Lung microvascular endothelial cell (primary cell): Measurements from ENCODE around the gene CCDC148. TPM values are rescaled to one million over a fixed set of nuclear protein-coding genes. Genes with fewer than 3 reads are reported as not detected.
"Not testable (repeated sequence)": the region's sequence is repeated elsewhere in the genome, so short reads cannot be mapped to it uniquely, and the experiment has no call there.

Experiments
- DNase-seq, 2 donors: peaks; one replicate each; pipeline versions ENCODE4 v3.0.0 to v3.0.0-alpha.2; 2010; ENCODE audit warnings: low read depth in 2 of 2
- total RNA-seq: library from RNA; depleted of rRNA; stranded (reverse); fragments of >200 nt; gene quantifications from 2 replicates; pipeline ENCODE4 v1.2.1, GENCODE V29; 2014

The CCDC148 gene
- total RNA-seq, 1 donor from 2014 or later: 0.20 TPM

DNA sequence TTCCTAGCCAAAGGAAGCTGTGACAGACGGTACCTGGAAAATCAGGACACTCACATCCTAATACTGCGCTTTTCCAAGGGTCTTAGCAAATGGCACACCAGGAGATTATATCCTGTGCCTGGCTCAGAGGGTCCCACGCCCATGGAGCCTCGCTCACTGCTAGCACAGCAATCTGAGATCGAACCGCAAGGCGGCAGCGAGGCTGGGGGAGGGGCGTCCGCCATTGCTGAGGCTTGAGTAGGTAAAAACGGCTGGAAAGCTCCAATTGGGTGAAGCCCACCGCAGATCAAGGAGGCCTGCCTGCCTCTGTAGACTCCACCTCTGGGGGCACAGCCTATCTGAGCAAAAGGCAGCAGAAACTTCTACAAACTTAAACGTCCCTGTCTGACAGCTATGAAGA is 22.8 kb downstream of the CCDC148 start:
- not testable (repeated sequence) for DNase-seq

- no peak for DNase-seq
Observed at GRCh38 chr2:158432117-158432516, 24.4 kb downstream of the CCDC148 start.

DNA sequence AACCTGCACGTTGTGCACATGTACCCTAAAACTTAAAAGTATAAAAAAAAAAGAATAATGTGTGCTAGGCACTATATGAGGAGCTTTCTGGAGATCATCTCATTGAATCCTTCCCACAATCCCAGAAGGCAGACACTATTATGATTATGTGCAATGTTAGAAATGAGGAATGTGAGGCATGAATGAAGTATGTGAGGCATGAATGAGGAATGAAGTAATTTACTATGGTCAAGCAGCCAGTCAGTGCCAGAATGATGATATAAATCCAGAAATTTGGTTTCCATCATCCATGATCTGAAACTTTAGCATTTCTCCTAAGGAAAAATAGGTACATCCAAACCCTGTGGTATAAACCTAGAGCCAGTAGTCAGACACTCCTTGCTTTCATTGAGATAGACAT is 42.0 kb downstream of the CCDC148 start:
- DNase-seq: peak in 1 of 2 donors; percentile 1

DNA sequence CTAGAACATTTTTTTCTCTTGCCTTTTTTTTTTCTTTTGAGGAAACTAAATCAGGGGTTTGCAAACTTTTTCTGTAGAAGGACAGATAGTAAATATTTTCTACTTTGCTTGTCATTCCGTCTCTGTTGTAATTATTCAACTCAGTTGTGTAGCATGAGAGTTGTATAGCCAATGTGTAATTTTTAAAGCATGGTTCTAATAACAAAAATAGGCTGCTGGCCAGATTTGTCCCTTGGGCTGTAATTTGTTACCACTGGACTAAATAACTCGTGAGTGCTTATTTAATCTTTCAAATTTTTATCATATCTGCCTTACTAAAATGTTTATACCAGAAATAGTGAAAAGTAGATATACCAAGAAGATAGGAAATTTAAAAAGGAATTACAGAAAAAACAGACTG is 43.0 kb downstream of the CCDC148 start:
- DNase-seq: no peak

DNA sequence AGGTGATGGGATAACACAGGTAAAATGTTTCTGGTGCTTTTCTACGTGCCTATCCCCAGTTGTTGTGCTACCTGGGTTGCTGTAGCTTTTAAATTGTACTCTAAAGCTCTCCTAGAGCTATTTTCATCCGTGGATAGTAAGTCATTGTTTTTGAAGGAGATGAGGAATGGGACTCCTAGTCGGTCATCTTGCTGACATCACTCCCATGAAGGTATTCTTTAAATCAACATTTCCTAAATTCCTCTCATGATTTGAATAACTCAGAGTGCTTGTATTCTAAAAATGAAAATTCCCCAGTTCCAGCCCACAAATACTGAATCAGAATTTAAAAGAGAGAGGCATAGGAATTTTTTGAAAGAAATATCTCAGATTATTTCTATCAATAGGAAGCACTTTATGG is 44.3 kb downstream of the CCDC148 start:
- DNase-seq: no peak

DNA sequence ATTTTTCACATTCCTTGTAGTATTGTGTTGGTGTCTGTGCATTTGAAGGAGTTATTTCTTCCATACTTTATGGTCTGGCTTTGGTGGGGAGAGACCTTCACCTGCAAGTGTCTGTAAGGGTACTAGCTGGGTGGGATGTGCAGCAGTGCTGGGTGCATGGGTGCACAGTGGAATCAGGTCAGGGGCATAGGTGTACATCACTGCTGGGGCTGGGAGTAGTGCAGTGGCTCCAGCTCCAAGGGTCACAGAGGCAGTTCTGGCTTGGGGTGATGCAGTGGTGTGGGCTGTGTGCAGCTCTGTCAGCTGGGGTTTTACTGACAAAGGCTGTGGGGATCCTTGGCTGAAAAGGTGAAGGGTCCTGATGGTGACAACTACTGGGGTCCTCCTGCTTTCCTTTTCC is 44.8 kb downstream of the CCDC148 start:
- DNase-seq: no peak

DNA sequence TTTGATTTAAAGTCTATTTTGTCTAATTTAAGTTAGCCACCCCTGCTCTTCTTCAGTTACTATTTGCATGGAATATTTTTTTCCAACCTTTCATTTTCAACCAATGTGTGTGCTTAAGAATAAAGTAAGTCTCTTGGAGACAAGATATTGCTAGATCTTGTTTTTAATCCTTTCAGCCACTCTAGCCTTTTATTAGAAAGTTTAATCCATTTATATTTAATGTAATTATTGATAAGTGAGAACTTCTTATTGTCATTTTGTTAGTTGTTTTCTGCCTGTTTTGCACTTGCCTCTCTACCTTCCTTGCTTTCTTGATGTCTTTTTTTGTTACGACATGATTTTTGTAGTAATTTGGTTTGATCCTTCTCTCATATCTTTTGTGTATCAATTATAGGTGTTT is 46.4 kb downstream of the CCDC148 start:
- DNase-seq: no peak

DNA sequence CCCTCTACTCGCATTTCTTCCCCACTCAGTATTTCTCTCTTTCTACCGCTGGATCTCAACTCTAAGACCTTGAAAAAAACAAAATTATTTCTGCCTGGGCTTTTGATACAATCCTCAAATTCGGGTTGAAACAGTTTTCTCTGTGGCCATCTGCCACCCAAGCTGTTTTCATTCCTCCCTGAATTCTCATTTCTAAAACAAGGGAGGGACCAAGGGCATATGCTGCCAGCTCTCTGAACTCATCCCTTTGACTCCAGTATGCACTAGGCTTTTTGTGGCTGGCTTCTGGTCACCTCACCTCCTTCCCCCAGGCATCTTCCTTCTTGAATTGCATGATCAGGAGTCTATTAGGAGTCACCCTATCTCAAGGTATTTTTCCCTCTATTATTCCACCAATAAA is 49.5 kb downstream of the CCDC148 start:
- no peak for DNase-seq

DNA sequence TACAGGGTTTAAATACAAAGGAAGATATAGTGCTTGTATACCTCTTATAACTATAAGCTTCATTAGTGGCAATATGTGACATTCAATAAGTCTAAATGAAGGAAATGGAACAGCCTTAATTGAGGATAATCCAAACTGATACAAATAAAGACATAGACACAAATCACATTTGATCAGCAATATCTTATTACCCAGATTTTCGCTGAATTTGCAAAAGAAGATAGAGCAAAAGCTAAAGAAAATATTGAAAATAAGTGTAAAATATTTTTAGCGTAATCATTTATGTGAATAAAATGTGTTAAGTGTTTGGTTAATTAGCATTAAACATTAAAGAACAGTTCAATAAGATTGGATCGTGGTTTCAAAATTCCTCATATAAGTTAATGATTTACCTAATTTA is 51.2 kb downstream of the CCDC148 start:
- DNase-seq: no peak

DNA sequence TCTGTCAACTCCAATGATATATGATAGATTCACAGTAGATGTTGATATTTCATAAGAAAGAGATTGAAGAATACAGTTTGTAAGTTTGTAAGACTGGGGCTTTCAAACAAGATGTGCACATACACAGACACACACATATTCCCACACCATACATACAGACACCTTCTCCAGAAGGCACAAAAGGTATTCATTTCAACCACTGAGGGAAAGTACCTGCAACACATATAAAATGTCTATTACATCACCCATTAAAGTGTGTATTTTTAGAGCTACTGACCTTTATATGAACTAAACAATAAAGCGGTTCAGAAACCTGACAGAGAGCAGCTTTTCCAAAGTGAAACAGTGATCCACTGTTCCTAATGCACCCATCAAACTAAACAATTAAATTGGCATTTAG is 53.3 kb downstream of the CCDC148 start:
- no peak for DNase-seq

DNA sequence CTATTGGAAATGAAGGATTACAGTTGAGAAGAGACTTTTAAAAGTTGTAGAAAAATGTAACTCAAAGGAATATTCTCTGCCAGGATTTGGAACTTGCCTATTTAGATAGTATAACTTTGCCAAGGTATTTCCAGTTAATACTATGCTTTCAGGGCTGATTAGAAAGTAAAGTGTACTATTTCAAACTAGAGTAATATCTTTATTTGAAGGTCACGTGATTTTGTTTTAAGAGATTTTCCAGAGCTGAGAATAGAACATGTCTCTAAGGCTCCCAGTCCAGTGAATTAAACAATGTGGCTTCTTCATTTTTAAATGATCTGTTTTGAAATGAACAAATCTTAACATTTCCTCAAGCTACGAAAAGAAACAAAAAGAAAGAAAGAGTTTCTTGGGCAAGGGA is 53.9 kb downstream of the CCDC148 start:
- DNase-seq: no peak

- DNase-seq: peak in 1 of 2 donors; percentile 3
Observed at GRCh38 chr2:158395166-158395565, 61.4 kb downstream of the CCDC148 start.

- no peak for DNase-seq
Observed at GRCh38 chr2:158394453-158394852, 62.1 kb downstream of the CCDC148 start.

- DNase-seq: no peak
Observed at GRCh38 chr2:158393886-158394285, 62.7 kb downstream of the CCDC148 start.

DNA sequence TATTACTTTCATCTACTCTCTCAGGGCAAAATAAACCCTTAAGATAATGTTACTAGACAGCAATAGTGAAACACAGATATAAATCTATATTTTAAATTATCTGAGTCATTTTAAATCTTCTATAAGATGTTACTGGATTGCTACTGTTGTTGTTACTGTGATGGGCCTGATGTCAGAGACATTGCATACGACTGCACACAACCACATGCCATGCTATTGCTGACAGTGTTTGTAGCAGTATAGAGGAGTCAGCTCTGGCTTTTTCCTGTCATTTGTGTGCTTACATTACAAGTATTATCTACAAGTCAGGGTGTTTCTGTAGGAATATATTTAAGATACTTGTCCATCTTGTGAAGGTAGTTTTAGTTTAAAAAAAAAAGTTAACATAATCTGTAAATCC is 63.9 kb downstream of the CCDC148 start:
- DNase-seq: no peak

DNA sequence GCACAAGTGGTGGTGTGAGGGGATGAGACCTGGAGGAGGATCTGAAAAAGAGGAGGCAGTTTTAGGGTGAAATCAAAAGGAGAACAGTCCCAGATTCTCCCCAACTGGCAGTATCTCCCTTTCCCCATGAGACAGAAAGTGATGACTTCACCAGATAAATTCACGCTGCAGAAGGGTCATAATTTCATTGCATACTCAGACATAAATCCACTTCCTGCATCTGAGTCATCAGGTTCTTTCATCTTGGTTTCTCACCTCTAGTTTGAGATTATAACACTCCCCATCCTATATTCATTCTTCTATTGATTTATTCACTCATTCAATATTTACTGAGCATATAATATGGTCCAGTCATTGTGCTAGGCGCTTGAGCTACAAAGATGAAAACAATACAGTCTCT is 64.7 kb downstream of the CCDC148 start:
- DNase-seq: peak in 1 of 2 donors; percentile 7

DNA sequence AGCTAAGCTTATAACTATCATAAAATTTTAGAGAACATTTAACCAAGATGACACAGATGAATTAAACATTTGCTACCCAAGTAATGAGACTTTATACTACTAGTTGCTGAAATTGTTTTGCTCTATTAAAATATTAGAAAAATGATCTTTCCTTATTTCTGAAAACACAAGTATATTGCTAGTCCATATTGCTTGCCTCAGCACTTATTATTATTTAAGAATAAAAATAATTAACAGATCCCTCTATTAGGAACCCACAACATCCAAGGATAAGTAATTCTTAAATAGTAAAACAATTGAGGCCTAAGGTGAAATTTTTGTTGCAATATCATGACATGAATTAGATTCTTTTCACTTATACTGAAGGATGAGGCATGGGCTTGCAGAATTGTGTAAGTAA is 65.2 kb downstream of the CCDC148 start:
- DNase-seq: no peak

- no peak for DNase-seq
Observed at GRCh38 chr2:158388159-158388558, 68.4 kb downstream of the CCDC148 start.

DNA sequence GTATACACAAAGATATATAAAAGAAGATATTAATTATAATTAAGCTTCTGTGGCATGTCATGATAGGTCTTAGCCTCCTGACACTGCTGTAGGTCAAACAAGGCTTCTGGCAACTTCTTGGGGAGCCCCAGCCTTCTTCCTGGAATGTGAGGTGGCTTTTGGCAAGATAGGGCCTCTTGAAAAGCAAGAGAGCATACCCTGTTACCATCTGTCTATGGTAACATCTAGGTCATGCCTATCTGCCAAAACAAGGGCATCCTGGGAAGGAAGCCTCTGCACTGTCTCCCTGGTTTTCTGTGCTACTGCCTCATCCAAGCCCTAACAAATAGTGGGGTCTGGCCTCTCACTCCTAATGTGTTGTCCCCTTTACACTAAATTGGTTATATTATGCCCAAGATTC is 70.9 kb downstream of the CCDC148 start:
- DNase-seq: no peak

DNA sequence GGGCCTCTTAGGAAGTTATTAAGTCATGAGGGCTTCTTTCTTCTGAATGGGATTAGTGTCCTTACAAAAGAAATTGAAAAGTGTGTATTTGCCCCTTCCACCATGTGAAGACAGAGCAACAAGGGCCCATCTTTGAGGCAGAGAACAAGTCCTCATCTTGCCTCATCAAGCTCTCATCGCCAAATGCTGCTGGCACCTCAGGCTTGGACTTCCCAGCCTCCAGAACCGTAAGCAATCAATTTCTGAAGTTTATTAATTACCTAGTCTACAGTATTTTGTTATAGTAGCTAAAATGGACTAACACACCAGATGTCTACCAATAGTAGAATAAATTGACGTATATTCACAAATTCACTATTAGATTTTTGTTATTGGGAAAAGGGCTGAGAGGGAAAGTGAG is 74.6 kb downstream of the CCDC148 start:
- DNase-seq: no peak

DNA sequence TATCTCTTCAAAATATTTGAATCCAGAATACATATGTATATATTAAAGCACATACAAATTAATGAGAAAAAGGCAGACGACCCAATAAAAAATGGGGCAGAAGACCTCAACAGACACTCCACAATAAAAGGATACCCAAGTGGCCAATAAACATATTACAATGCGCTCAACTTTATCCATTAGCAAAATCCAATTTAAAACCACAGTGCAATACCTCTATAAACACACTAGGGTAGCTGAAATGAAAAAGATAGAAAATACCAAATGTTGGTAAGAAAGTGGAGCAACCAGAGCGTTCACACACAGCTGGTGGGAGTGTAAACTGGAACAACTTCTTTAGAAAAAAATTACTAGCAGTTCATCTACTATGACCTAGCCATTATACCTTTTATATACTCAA is 75.3 kb downstream of the CCDC148 start:
- no peak for DNase-seq

GRCh38 chr2:158380746-158381145 is 75.8 kb downstream of the CCDC148 start:
- no peak for DNase-seq

GRCh38 chr2:158378926-158379325 is 77.6 kb downstream of the CCDC148 start:
- DNase-seq: no peak

DNA sequence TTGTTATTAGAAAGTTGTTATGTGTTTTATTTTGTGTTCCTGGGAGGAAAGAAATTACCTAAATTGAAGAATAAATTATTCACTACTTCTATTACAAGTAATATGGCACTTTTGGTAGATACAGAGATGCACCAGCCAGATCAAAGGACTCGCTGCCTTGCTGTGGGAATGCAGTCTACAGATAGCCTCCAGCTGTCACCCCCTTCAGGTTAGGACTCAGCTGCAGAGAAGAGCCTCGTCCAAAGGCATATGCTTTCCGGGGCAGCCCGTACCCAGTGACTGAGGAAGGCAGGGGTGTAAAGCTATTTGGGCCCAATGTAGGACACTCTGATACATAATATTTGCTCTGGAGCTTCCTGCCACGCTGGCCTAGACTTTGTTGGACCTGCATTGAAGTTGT is 90.2 kb downstream of the CCDC148 start:
- DNase-seq: no peak

DNA sequence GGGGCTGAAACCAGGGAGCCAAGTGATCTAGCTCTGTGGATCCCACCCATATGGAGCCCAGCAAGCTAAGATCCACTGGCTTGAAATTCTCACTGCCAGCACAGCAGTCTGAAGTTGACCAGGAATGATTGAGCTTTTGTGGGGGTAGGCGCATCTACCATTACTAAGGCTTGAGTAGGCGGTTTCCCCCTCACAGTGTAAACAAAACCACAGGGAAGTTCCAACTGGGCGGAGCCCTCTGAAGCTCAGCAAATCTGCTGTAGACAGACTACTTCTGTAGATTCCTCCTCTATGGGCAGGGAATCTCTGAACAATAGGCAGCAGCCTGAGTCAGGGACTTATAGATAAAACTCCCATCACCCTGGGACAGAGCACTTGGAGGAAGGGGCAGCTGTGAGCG is 96.7 kb downstream of the CCDC148 start:
- DNase-seq: peak in 1 of 2 donors; percentile 5
